MCF 10A (cell line): ENCODE measurements around the gene HMG20A. TPM values are rescaled to one million over a fixed set of nuclear protein-coding genes. Genes with fewer than 3 reads are reported as not detected.

Experiments
- BruUV-seq: library from RNA; stranded (reverse); fragments of 400-500 nt; replicated peaks from 2 replicates; lab custom pipeline; 2021; lab: Mats Ljungman, UMichigan
- CTCF ChIA-PET: fragments of 300-600 bp; sonication (Branson Sonifier 250); formaldehyde crosslinking; extraction: SDS; loops from one replicate; lab custom pipeline; 2021; ENCODE audit warnings: antibody characterized with exemption, inconsistent platforms; lab: Yijun Ruan, JAX
- POLR2A ChIA-PET: fragments of 300-600, 350-650 bp; sonication (Branson Sonifier 250); formaldehyde crosslinking; extraction: SDS; loops from one replicate; lab custom pipeline; 2020; ENCODE audit warnings: antibody characterized with exemption, inconsistent platforms; lab: Yijun Ruan, JAX
- DNase-seq: peaks from one replicate; pipeline ENCODE4 v3.0.0-alpha.2; 2018; ENCODE audit not compliant: unreplicated experiment
- H3K27ac Mint-ChIP-seq: one replicate; pipeline ENCODE4 v1.8.0; 2022; ENCODE audit warnings: mild to moderate bottlenecking, low read depth, mixed read lengths; ENCODE audit not compliant: unreplicated experiment
- H3K27me3 Mint-ChIP-seq: one replicate; pipeline ENCODE4 v1.8.0; 2022; ENCODE audit warnings: mixed read lengths; ENCODE audit not compliant: insufficient read depth, unreplicated experiment
- H3K36me3 Mint-ChIP-seq: one replicate; pipeline ENCODE4 v1.8.0; 2022; ENCODE audit warnings: mild to moderate bottlenecking, moderate library complexity, mixed read lengths; ENCODE audit not compliant: insufficient read depth, unreplicated experiment
- H3K4me1 Mint-ChIP-seq: one replicate; pipeline ENCODE4 v1.8.0; 2022; ENCODE audit warnings: mixed read lengths; ENCODE audit not compliant: insufficient read depth, unreplicated experiment
- H3K4me3 Mint-ChIP-seq: one replicate; pipeline ENCODE4 v1.8.0; 2022; ENCODE audit warnings: mild to moderate bottlenecking, moderate library complexity, mixed read lengths; ENCODE audit not compliant: unreplicated experiment
- H3K9me3 Mint-ChIP-seq: one replicate; pipeline ENCODE4 v1.8.0; 2022; ENCODE audit warnings: mixed read lengths; ENCODE audit not compliant: unreplicated experiment
- intact Hi-C: fragments of 100-400 bp; cut with micrococcal nuclease; formaldehyde crosslinking; loops from 2 replicates; pipeline ENCODE4 v1.14.1; 2022
- total RNA-seq: library from RNA; stranded (reverse); gene quantifications from 2 replicates; pipeline ENCODE4 v1.2.3, GENCODE V29; 2022
- TF ChIP-seq, protein P1 (sequence below): fragments of 200-600 bp; IDR thresholded peaks from one replicate; pipeline ENCODE4 v1.8.0; 2022; ENCODE audit warnings: antibody characterized with exemption, mild to moderate bottlenecking; ENCODE audit not compliant: unreplicated experiment

The HMG20A gene
- total RNA-seq, 1 experiment from 2014 or later: 39.7 TPM

- peaks cover 22% of the 10 kb centered on the region for H3K4me1 Mint-ChIP-seq
- no peaks in the 10 kb centered on the region for H3K27me3 Mint-ChIP-seq
- no TSS peak for BruUV-seq
- peak overlapping the region; percentile 94 for H3K27ac Mint-ChIP-seq
- ChIA-PET CTCF (interaction anchor here (0.7 kb wide), 2 partner anchors 284 to 361 kb away, joined by 3 to 5 read pairs; no protein-coding TSS in a partner anchor), POLR2A (no interaction called here)
- H3K36me3 Mint-ChIP-seq: peaks cover 32% of the 10 kb centered on the region
- intact Hi-C loops: no loop called here
- DNase-seq: peak; percentile 46
- no peak overlapping the region for H3K4me3 Mint-ChIP-seq
- TF ChIP-seq, protein P1, sequence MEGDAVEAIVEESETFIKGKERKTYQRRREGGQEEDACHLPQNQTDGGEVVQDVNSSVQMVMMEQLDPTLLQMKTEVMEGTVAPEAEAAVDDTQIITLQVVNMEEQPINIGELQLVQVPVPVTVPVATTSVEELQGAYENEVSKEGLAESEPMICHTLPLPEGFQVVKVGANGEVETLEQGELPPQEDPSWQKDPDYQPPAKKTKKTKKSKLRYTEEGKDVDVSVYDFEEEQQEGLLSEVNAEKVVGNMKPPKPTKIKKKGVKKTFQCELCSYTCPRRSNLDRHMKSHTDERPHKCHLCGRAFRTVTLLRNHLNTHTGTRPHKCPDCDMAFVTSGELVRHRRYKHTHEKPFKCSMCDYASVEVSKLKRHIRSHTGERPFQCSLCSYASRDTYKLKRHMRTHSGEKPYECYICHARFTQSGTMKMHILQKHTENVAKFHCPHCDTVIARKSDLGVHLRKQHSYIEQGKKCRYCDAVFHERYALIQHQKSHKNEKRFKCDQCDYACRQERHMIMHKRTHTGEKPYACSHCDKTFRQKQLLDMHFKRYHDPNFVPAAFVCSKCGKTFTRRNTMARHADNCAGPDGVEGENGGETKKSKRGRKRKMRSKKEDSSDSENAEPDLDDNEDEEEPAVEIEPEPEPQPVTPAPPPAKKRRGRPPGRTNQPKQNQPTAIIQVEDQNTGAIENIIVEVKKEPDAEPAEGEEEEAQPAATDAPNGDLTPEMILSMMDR: no peak
- H3K9me3 Mint-ChIP-seq: no peaks in the 10 kb centered on the region
Measured at GRCh38 chr15:77455696-77456321, 35.1 kb downstream of the HMG20A start.

DNA sequence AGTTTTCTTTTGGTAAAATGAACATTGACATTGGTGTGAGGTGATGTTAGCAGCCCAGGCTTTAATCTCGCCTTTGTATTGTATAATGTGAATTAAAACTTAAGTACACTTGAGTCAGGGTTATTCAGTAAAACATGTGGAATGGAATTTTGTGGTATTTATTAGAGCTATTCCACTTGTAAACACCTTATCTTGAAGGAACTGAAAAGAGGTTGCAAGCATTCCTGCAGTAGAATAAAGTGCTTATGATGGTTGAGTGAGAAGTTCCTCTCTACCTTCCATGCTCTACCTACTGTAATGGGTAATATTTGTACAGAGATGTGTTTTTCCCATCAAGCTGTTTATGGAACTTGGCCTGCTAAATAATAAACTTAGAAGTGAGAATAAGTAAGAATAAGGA lies 36.1 kb downstream of the HMG20A start:
- Mint-ChIP-seq H3K27ac (no peak overlapping the region), H3K4me3 (no peak overlapping the region), H3K36me3 (peaks cover 34% of the 10 kb centered on the region), H3K9me3 (no peaks in the 10 kb centered on the region), H3K27me3 (no peaks in the 10 kb centered on the region), H3K4me1 (peaks cover 22% of the 10 kb centered on the region)
- DNase-seq: no peak
- TF ChIP-seq, protein P1: no peak
- intact Hi-C loops: no loop called here
- POLR2A ChIA-PET: no interaction called here
- no TSS peak for BruUV-seq
- CTCF ChIA-PET: interaction anchor here (0.5 to 0.6 kb wide), 2 partner anchors 137 to 502 kb away, joined by 3 read pairs; no protein-coding TSS in a partner anchor

- CTCF ChIA-PET: interaction anchor here (0.5 to 0.6 kb wide), 2 partner anchors 136 to 502 kb away, joined by 3 read pairs; no protein-coding TSS in a partner anchor
Measured at GRCh38 chr15:77457191-77457904, 36.7 kb downstream of the HMG20A start.

DNA sequence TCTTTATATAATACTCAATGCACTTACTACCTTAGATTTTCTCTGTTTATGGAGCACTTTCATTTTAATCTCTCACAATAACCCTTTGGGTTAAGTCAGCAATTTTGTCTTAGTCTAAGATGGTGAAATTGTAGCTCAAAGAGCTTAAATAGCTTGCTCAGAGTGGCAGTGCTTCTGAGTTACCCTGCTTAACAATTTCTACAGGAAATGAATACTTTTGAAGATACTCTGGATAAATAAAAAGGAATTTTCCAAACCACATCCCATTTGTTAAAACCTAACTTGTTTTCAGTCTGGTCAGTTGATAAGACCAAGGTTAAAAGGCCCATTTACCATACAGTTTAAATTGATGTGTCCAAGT lies 37.2 kb downstream of the HMG20A start:
- Mint-ChIP-seq H3K27ac (no peak overlapping the region), H3K4me1 (peaks cover 22% of the 10 kb centered on the region), H3K4me3 (no peak overlapping the region), H3K27me3 (no peaks in the 10 kb centered on the region), H3K36me3 (peaks cover 31% of the 10 kb centered on the region), H3K9me3 (no peaks in the 10 kb centered on the region)
- POLR2A ChIA-PET: no interaction called here
- intact Hi-C loops: no loop called here
- no peak for DNase-seq
- BruUV-seq: no TSS peak
- TF ChIP-seq, protein P1: no peak
- CTCF ChIA-PET: no interaction called here

More at GRCh38 chr15:77457191-77457904, 36.7 kb downstream of the HMG20A start:
- Mint-ChIP-seq H3K4me3 (no peak overlapping the region), H3K4me1 (peaks cover 22% of the 10 kb centered on the region), H3K27me3 (no peaks in the 10 kb centered on the region), H3K36me3 (peaks cover 31% of the 10 kb centered on the region), H3K27ac (no peak overlapping the region), H3K9me3 (no peaks in the 10 kb centered on the region)
- intact Hi-C loops: no loop called here
- TF ChIP-seq, protein P1: no peak
- DNase-seq: no peak
- BruUV-seq: no TSS peak
- POLR2A ChIA-PET: no interaction called here
